ENCODE data around the gene PARD6B. TPM values are rescaled to one million over a fixed set of nuclear protein-coding genes. Genes with fewer than 3 reads are reported as not detected.
A peak's percentile ranks its signal among the peaks of the same experiment; 100 is the strongest.

PARD6B gene
- total RNA-seq, 2 donors from 2014 or later, result 8.3 to 14.4 TPM

DNA sequence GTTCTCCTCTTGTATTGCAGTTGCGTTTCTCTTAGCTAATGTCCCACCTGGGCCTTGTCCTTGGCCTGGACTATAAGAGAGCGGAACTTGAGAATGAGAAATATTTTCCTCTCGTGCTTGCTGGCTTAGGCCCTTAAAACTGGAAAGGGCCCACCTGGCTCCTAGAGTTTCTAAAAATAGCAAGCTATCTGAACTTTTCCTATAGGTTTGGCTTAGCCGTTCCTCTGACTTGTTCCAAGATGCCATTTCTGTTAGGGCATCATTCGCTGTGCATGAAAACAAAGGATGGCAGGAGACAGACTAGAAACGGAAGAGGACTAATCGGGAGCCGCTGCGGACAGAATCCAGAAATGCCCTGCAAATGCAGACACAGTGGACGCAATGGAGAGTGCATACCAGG, 44.6 kb upstream of the PARD6B start:
- no peaks in the 10 kb centered on the region for H3K4me1 ChIP-seq (replicated peaks)
- no peak overlapping the region for H3K4me3 ChIP-seq
- H3K36me3 ChIP-seq, result no peaks in the 10 kb centered on the region
- WGBS, result 87% methylated on average over 10 of the region's 10 CpGs
- H3K27me3 ChIP-seq (replicated peaks; ENCODE audit: insufficient read depth), result no peaks in the 10 kb centered on the region
- TF ChIP-seq, protein P1, sequence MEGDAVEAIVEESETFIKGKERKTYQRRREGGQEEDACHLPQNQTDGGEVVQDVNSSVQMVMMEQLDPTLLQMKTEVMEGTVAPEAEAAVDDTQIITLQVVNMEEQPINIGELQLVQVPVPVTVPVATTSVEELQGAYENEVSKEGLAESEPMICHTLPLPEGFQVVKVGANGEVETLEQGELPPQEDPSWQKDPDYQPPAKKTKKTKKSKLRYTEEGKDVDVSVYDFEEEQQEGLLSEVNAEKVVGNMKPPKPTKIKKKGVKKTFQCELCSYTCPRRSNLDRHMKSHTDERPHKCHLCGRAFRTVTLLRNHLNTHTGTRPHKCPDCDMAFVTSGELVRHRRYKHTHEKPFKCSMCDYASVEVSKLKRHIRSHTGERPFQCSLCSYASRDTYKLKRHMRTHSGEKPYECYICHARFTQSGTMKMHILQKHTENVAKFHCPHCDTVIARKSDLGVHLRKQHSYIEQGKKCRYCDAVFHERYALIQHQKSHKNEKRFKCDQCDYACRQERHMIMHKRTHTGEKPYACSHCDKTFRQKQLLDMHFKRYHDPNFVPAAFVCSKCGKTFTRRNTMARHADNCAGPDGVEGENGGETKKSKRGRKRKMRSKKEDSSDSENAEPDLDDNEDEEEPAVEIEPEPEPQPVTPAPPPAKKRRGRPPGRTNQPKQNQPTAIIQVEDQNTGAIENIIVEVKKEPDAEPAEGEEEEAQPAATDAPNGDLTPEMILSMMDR (IDR thresholded peaks at IDR 0.05), result no peak
- TF ChIP-seq POLR2A (IDR thresholded peaks at IDR 0.05) (no peak), POLR2AphosphoS5 (IDR thresholded peaks at IDR 0.05) (no peak)
- intact Hi-C loops (cut with DNase I), result no loop called here
- H3K27ac ChIP-seq, result no peak overlapping the region
- no peak for DNase-seq (ENCODE audit: low spot score)
- H3K9me3 ChIP-seq, result no peaks in the 10 kb centered on the region

DNA sequence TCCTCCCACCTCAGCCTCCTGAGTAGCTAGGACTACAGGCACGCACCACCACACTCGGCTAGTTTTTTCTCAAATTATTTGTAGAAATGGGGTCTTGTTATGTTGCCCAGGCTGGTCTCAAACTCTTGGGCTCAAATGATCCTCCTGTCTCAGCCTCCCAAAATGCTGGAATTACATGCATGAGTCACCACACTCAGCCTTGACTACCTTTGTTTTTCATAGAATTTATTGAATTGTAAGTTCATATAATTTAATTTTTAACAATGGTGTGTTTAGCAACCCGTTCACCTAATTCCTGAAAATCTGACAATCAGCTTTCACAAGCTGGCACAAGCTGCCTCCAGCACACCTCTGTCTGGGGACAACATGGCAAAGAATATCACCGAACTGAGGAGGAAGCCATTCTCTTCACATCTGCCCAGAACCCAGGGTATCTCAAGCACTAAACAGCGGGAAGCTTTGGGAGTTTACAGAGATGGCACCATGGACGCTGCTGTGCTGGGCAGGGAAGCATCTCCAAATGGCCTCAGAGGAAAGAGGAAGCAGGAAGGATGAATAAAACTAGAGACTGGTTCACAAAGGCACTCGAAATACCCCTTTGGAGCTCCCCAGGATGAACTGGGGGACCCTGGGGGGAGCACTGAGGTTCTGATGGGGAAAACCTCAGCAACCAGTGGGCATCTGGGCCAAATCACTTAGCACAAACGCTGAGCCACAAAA, 43.0 kb upstream of the PARD6B start:
- H3K36me3 ChIP-seq, result no peaks in the 10 kb centered on the region
- no peak overlapping the region for H3K27ac ChIP-seq
- DNase-seq (ENCODE audit: low spot score), result no peak
- H3K27me3 ChIP-seq (replicated peaks; ENCODE audit: insufficient read depth), result no peaks in the 10 kb centered on the region
- TF ChIP-seq POLR2AphosphoS5 (IDR thresholded peaks at IDR 0.05) (no peak), POLR2A (IDR thresholded peaks at IDR 0.05) (no peak)
- TF ChIP-seq, protein P1 (IDR thresholded peaks at IDR 0.05), result no peak
- 83% methylated on average over 8 of the region's 8 CpGs for WGBS
- intact Hi-C loops (cut with DNase I), result no loop called here
- H3K4me1 ChIP-seq (replicated peaks), result no peaks in the 10 kb centered on the region
- no peak overlapping the region for H3K4me3 ChIP-seq
- no peaks in the 10 kb centered on the region for H3K9me3 ChIP-seq

DNA sequence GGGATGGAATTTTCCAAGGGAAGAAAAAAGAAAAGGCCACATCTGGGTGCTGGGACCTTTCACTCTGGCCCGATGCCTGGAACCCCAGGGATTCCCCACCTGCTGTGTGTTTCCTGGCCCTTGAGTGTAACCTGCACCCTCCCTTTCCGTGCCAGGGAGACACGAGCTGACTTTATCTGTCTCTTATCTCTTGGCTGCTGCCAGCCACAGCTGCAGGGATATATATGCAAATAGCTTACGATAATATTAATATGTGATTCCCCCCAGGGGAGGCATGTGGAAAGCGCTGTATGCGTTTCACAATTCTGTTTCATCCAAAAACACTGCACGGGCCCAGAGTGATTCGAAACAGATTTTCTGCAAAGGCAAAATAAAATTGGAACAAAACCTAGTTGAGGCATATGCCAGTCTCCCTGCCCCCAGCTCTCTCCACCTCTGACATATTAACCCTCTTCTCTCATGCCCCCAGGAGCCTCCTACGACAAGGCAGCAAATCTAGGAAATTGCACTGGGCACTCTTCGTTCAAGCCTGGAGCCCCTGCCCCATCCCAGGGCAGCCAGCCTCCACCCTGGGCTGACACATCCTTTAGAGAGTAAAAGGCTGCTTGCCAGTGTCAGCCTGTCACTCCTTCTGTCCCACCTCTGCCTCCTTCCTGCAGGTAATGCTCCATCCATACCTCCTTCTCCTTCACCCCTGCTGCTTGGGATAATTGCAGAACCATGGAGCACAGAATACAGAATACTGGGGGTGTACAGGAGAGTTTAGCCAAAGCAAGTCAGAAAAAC, 41.3 kb upstream of the PARD6B start:
- Histone ChIP-seq H3K36me3 (no peaks in the 10 kb centered on the region), H3K27ac (peak overlapping the region in 1 of 2 donors; percentile 26), H3K27me3 (replicated peaks; ENCODE audit: insufficient read depth) (no peaks in the 10 kb centered on the region), H3K9me3 (no peaks in the 10 kb centered on the region), H3K4me3 (peak overlapping the region in 1 of 2 donors; percentile 16), H3K4me1 (replicated peaks) (no peaks in the 10 kb centered on the region)
- no peak for DNase-seq (ENCODE audit: low spot score)
- intact Hi-C loops (cut with DNase I), result no loop called here
- 45% methylated on average over 10 of the region's 10 CpGs for WGBS
- no peak for TF ChIP-seq POLR2A (IDR thresholded peaks at IDR 0.05)
- no peak for TF ChIP-seq POLR2AphosphoS5 (IDR thresholded peaks at IDR 0.05)
- TF ChIP-seq, protein P1 (IDR thresholded peaks at IDR 0.05), result no peak

DNA sequence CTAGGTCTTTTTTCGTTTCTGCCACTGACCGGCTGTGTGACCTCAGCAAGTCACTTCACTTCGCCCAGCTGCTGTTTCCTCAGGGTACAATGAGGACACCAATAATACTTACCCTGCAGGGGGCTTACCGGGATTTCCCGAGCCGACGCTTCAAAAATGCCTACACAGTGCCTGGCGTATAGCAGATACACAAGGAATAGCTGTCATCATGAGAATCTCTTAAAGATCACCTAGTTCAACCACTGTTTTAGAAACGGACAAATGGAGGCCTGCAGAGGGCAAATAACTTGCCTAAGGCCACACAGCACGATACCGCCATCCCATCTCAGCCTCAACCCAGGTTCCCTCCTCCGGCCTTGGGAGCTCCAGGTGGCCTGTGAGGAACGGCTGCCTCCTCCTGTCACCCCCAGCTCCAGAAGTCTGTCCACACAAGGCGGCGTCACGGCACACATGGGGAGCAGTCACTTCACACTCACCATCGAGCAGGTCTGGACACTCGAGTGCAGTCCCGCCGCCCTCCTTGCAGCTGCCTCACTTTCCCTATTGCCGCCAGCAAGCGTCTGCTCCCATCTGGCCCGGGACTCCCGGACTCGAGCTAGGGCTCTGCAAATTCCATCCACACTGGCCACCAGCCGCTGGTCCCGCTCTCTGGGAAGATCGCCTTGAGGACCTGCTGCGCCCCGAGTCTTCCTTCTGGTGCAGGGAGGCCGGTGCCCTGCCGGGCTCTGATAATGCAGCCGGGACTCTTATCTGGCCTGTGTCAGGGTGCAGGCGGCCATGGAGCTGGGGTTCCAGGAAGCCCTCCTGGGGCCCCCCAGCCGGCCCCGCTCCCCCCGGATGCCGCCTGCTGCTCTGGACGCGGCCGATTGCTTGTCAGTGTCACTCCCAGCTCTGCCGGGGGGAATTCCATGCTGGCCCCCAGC, 40.5 kb upstream of the PARD6B start, which contains the start of gene RIPOR3:
TSS of gene RIPOR3 (minus strand) at position 893 of the 923 bp plus-strand sequence. CDS start at position 479, 414 bp downstream.
- no peaks in the 10 kb centered on the region for H3K36me3 ChIP-seq
- DNase-seq (ENCODE audit: low spot score), result no peak
- H3K4me3 ChIP-seq, result peak within 1 kb of the TSS; percentile 16 to 21
- H3K9me3 ChIP-seq, result no peaks in the 10 kb centered on the region
- TF ChIP-seq, protein P1 (IDR thresholded peaks at IDR 0.05), result no peak
- TF ChIP-seq POLR2A (IDR thresholded peaks at IDR 0.05), result no peak
- no peak for TF ChIP-seq POLR2AphosphoS5 (IDR thresholded peaks at IDR 0.05)
- H3K4me1 ChIP-seq (replicated peaks), result no peaks in the 10 kb centered on the region
- H3K27ac ChIP-seq, result peak within 1 kb of the TSS; percentile 35 to 62
- intact Hi-C loops (cut with DNase I), result no loop called here
- H3K27me3 ChIP-seq (replicated peaks; ENCODE audit: insufficient read depth), result no peaks in the 10 kb centered on the region
- 44% methylated on average over 28 of the region's 42 CpGs for WGBS

All from prostate gland (tissue), 2 donors.